ENCODE results near the gene FYN. TPM values are rescaled to one million over a fixed set of nuclear protein-coding genes. Genes with fewer than 3 reads are reported as not detected.

Gene FYN
- total and polyA plus RNA-seq, 2 experiments from 2014 or later: 58.6 to 166 TPM

- Histone ChIP-seq H3K9me2 (ENCODE audit: insufficient read depth) (no peaks in the 10 kb centered on the region), H3K4me3 (no peak overlapping the region), H3K9me3 (ENCODE audit: low read depth) (no peaks in the 10 kb centered on the region), H2AFZ (peak overlapping the region; percentile 78), H4K20me1 (ENCODE audit: insufficient read depth) (no peaks in the 10 kb centered on the region), H3K27ac (peak overlapping the region; percentile 78), H3K79me2 (ENCODE audit: insufficient read depth) (no peaks in the 10 kb centered on the region), H3K36me3 (ENCODE audit: low read depth) (no peaks in the 10 kb centered on the region), H3K4me2 (ENCODE audit: unreplicated experiment) (peak overlapping the region; percentile 27), H3K4me1 (ENCODE audit: insufficient read depth) (peaks cover 22% of the 10 kb centered on the region), H3K9ac (peak overlapping the region; percentile 57), H3K27me3 (replicated peaks; ENCODE audit: insufficient read depth) (no peaks in the 10 kb centered on the region), H3F3A (ENCODE audit: insufficient read depth) (peaks cover 21% of the 10 kb centered on the region)
- DNase-seq: peak; percentile 96
- TF ChIP-seq EZH2phosphoT487 (IDR thresholded peaks at IDR 0.05; ENCODE audit: insufficient read depth, low read depth) (no peak), EZH2 (IDR thresholded peaks at IDR 0.05; ENCODE audit: insufficient read depth, poor library complexity, severe bottlenecking) (no peak)
- in situ Hi-C loops (cut with MboI): no loop called here
- whole genome bisulfite sequencing, 2 experiments (ENCODE audit: low coverage in 1 of 2, low lambda C conversion rate in 2 of 2, missing lambda C conversion rate in 2 of 2): 0 to 3% methylated on average over 4 to 5 of the region's 5 CpGs
Measured at GRCh38 chr6:111918825-111919224, 45.6 kb upstream of the FYN start.

GRCh38 chr6:111916747-111917146 lies 43.5 kb upstream of the FYN start:
- H2AFZ ChIP-seq: no peak overlapping the region
- no peak overlapping the region for H3K9ac ChIP-seq
- TF ChIP-seq EZH2phosphoT487 (IDR thresholded peaks at IDR 0.05; ENCODE audit: insufficient read depth, low read depth) (no peak), EZH2 (IDR thresholded peaks at IDR 0.05; ENCODE audit: insufficient read depth, poor library complexity, severe bottlenecking) (no peak)
- no peaks in the 10 kb centered on the region for H3K9me2 ChIP-seq (ENCODE audit: insufficient read depth)
- in situ Hi-C loops (cut with MboI): no loop called here
- H3K27ac ChIP-seq: no peak overlapping the region
- no peak overlapping the region for H3K4me3 ChIP-seq
- no peak for DNase-seq
- H3K79me2 ChIP-seq (ENCODE audit: insufficient read depth): no peaks in the 10 kb centered on the region
- H3K27me3 ChIP-seq (replicated peaks; ENCODE audit: insufficient read depth): no peaks in the 10 kb centered on the region
- H3K4me2 ChIP-seq (ENCODE audit: unreplicated experiment): no peak overlapping the region
- H3K36me3 ChIP-seq (ENCODE audit: low read depth): no peaks in the 10 kb centered on the region
- H3K9me3 ChIP-seq (ENCODE audit: low read depth): no peaks in the 10 kb centered on the region
- H3K4me1 ChIP-seq (ENCODE audit: insufficient read depth): peaks cover 5% of the 10 kb centered on the region
- no peaks in the 10 kb centered on the region for H4K20me1 ChIP-seq (ENCODE audit: insufficient read depth)
- H3F3A ChIP-seq (ENCODE audit: insufficient read depth): peaks cover 4% of the 10 kb centered on the region; the same call in 1 of the 2 replicates

GRCh38 chr6:111914617-111915016 lies 41.4 kb upstream of the FYN start:
- 100% methylated on average over 1 of the region's 1 CpG for WGBS, 2 experiments (ENCODE audit: low coverage in 1 of 2, low lambda C conversion rate in 2 of 2, missing lambda C conversion rate in 2 of 2)
- H3K79me2 ChIP-seq (ENCODE audit: insufficient read depth): no peaks in the 10 kb centered on the region
- TF ChIP-seq EZH2phosphoT487 (IDR thresholded peaks at IDR 0.05; ENCODE audit: insufficient read depth, low read depth): no peak
- TF ChIP-seq EZH2 (IDR thresholded peaks at IDR 0.05; ENCODE audit: insufficient read depth, poor library complexity, severe bottlenecking): no peak

GRCh38 chr6:111912904-111913303 lies 39.7 kb upstream of the FYN start:
- in situ Hi-C loops (cut with MboI): no loop called here
- no peak overlapping the region for H2AFZ ChIP-seq
- H4K20me1 ChIP-seq (ENCODE audit: insufficient read depth): no peaks in the 10 kb centered on the region
- H3K27ac ChIP-seq: no peak overlapping the region
- TF ChIP-seq EZH2 (IDR thresholded peaks at IDR 0.05; ENCODE audit: insufficient read depth, poor library complexity, severe bottlenecking) (no peak), EZH2phosphoT487 (IDR thresholded peaks at IDR 0.05; ENCODE audit: insufficient read depth, low read depth) (no peak)
- no peak for DNase-seq
- no peak overlapping the region for H3K9ac ChIP-seq
- H3K4me2 ChIP-seq (ENCODE audit: unreplicated experiment): no peak overlapping the region
- no peaks in the 10 kb centered on the region for H3K4me1 ChIP-seq (ENCODE audit: insufficient read depth)
- no peaks in the 10 kb centered on the region for H3K36me3 ChIP-seq (ENCODE audit: low read depth)
- H3K27me3 ChIP-seq (replicated peaks; ENCODE audit: insufficient read depth): no peaks in the 10 kb centered on the region
- H3K9me3 ChIP-seq (ENCODE audit: low read depth): no peaks in the 10 kb centered on the region
- no peaks in the 10 kb centered on the region for H3K9me2 ChIP-seq (ENCODE audit: insufficient read depth)
- 95 to 98% methylated on average over 2 of the region's 2 CpGs for WGBS, 2 experiments (ENCODE audit: low coverage in 1 of 2, low lambda C conversion rate in 2 of 2, missing lambda C conversion rate in 2 of 2)
- H3K79me2 ChIP-seq (ENCODE audit: insufficient read depth): no peaks in the 10 kb centered on the region
- no peak overlapping the region for H3K4me3 ChIP-seq
- no peaks in the 10 kb centered on the region for H3F3A ChIP-seq (ENCODE audit: insufficient read depth)

More at GRCh38 chr6:111914617-111915016, 41.4 kb upstream of the FYN start:
- H3K9me3 ChIP-seq (ENCODE audit: low read depth): no peaks in the 10 kb centered on the region
- in situ Hi-C loops (cut with MboI): no loop called here
- H3K36me3 ChIP-seq (ENCODE audit: low read depth): no peaks in the 10 kb centered on the region
- H3K4me1 ChIP-seq (ENCODE audit: insufficient read depth): peaks cover 5% of the 10 kb centered on the region
- H3K27ac ChIP-seq: no peak overlapping the region
- no peak overlapping the region for H2AFZ ChIP-seq
- peaks cover 4% of the 10 kb centered on the region; the same call in 1 of the 2 replicates for H3F3A ChIP-seq (ENCODE audit: insufficient read depth)
- H3K4me3 ChIP-seq: no peak overlapping the region
- no peaks in the 10 kb centered on the region for H3K27me3 ChIP-seq (replicated peaks; ENCODE audit: insufficient read depth)
- DNase-seq: no peak
- no peaks in the 10 kb centered on the region for H3K9me2 ChIP-seq (ENCODE audit: insufficient read depth)
- H4K20me1 ChIP-seq (ENCODE audit: insufficient read depth): no peaks in the 10 kb centered on the region
- no peak overlapping the region for H3K9ac ChIP-seq
- no peak overlapping the region for H3K4me2 ChIP-seq (ENCODE audit: unreplicated experiment)

- in situ Hi-C loops (cut with MboI): no loop called here
- H3K9ac ChIP-seq: no peak overlapping the region
Measured at GRCh38 chr6:111911428-111911827, 38.2 kb upstream of the FYN start.

More at GRCh38 chr6:111911428-111911827, 38.2 kb upstream of the FYN start:
- Histone ChIP-seq H3K4me2 (ENCODE audit: unreplicated experiment) (no peak overlapping the region), H3K79me2 (ENCODE audit: insufficient read depth) (no peaks in the 10 kb centered on the region), H3K27me3 (replicated peaks; ENCODE audit: insufficient read depth) (no peaks in the 10 kb centered on the region), H3K4me1 (ENCODE audit: insufficient read depth) (no peaks in the 10 kb centered on the region), H3F3A (ENCODE audit: insufficient read depth) (no peaks in the 10 kb centered on the region), H3K36me3 (ENCODE audit: low read depth) (no peaks in the 10 kb centered on the region), H3K9me3 (ENCODE audit: low read depth) (no peaks in the 10 kb centered on the region), H2AFZ (0 out of 2 replicates have a peak overlapping the region, but pooled peaks have one; percentile 45), H3K9me2 (ENCODE audit: insufficient read depth) (no peaks in the 10 kb centered on the region), H3K4me3 (no peak overlapping the region), H4K20me1 (ENCODE audit: insufficient read depth) (no peaks in the 10 kb centered on the region), H3K27ac (no peak overlapping the region)
- TF ChIP-seq EZH2phosphoT487 (IDR thresholded peaks at IDR 0.05; ENCODE audit: insufficient read depth, low read depth) (no peak), EZH2 (IDR thresholded peaks at IDR 0.05; ENCODE audit: insufficient read depth, poor library complexity, severe bottlenecking) (no peak)
- 73 to 75% methylated on average over 7 of the region's 7 CpGs for WGBS, 2 experiments (ENCODE audit: low coverage in 1 of 2, low lambda C conversion rate in 2 of 2, missing lambda C conversion rate in 2 of 2)
- no peak for DNase-seq
